ENCODE results near the gene PDSS2. TPM values are rescaled to one million over a fixed set of nuclear protein-coding genes. Genes with fewer than 3 reads are reported as not detected.
"Not testable (repeated sequence)": the region's sequence is repeated elsewhere in the genome, so short reads cannot be mapped to it uniquely, and the experiment has no call there.

The PDSS2 gene
- total RNA-seq, 1 donor: 12.3 TPM

GRCh38 chr6:107293350-107293749 is 166.0 kb downstream of the PDSS2 start:
- no peaks in the 10 kb centered on the region for H3K36me3 ChIP-seq (ENCODE audit: insufficient read depth, low read length)
- no peaks in the 10 kb centered on the region for H3K4me1 ChIP-seq (ENCODE audit: insufficient read depth, low read length)
- H3K27me3 ChIP-seq (ENCODE audit: insufficient read depth, low read length): no peaks in the 10 kb centered on the region
- H2AFZ ChIP-seq (ENCODE audit: low read length): no peak overlapping the region
- H3K9me3 ChIP-seq (ENCODE audit: low read depth, low read length): no peaks in the 10 kb centered on the region
- no peak overlapping the region for H3K27ac ChIP-seq (ENCODE audit: low read depth, low read length)
- no peak for TF ChIP-seq CTCF (IDR thresholded peaks at IDR 0.05; ENCODE audit: extremely low read depth, low read depth, low read length)
- H4K20me1 ChIP-seq (ENCODE audit: insufficient read depth, low read length): no peaks in the 10 kb centered on the region
- H3K4me3 ChIP-seq (ENCODE audit: insufficient read depth, low read length): no peak overlapping the region
- no peaks in the 10 kb centered on the region for H3K79me2 ChIP-seq (ENCODE audit: insufficient read depth, low read length)
- H3K4me2 ChIP-seq (ENCODE audit: insufficient read depth, low read length): no peak overlapping the region
- DNase-seq (ENCODE audit: insufficient read length, low spot score, missing footprints): no peak

- no peaks in the 10 kb centered on the region for H4K20me1 ChIP-seq (ENCODE audit: insufficient read depth, low read length)
- H3K4me1 ChIP-seq (ENCODE audit: insufficient read depth, low read length): no peaks in the 10 kb centered on the region
- no peaks in the 10 kb centered on the region for H3K36me3 ChIP-seq (ENCODE audit: insufficient read depth, low read length)
- H3K27ac ChIP-seq (ENCODE audit: low read depth, low read length): no peak overlapping the region
- H3K27me3 ChIP-seq (ENCODE audit: insufficient read depth, low read length): no peaks in the 10 kb centered on the region
- no peak for DNase-seq (ENCODE audit: insufficient read length, low spot score, missing footprints)
- no peak overlapping the region for H3K4me3 ChIP-seq (ENCODE audit: insufficient read depth, low read length)
- no peak overlapping the region for H3K4me2 ChIP-seq (ENCODE audit: insufficient read depth, low read length)
- no peaks in the 10 kb centered on the region for H3K9me3 ChIP-seq (ENCODE audit: low read depth, low read length)
- no peak overlapping the region for H2AFZ ChIP-seq (ENCODE audit: low read length)
- no peak for TF ChIP-seq CTCF (IDR thresholded peaks at IDR 0.05; ENCODE audit: extremely low read depth, low read depth, low read length)
- no peaks in the 10 kb centered on the region for H3K79me2 ChIP-seq (ENCODE audit: insufficient read depth, low read length)
These were observed 166.6 kb downstream of the PDSS2 start for GRCh38 chr6:107292715-107293271.

- Histone ChIP-seq H3K4me3 (ENCODE audit: insufficient read depth, low read length) (no peak overlapping the region), H3K9me3 (ENCODE audit: low read depth, low read length) (no peaks in the 10 kb centered on the region), H4K20me1 (ENCODE audit: insufficient read depth, low read length) (no peaks in the 10 kb centered on the region), H3K4me2 (ENCODE audit: insufficient read depth, low read length) (no peak overlapping the region), H3K4me1 (ENCODE audit: insufficient read depth, low read length) (no peaks in the 10 kb centered on the region), H3K79me2 (ENCODE audit: insufficient read depth, low read length) (no peaks in the 10 kb centered on the region), H2AFZ (ENCODE audit: low read length) (no peak overlapping the region), H3K27me3 (ENCODE audit: insufficient read depth, low read length) (no peaks in the 10 kb centered on the region), H3K27ac (ENCODE audit: low read depth, low read length) (no peak overlapping the region), H3K36me3 (ENCODE audit: insufficient read depth, low read length) (no peaks in the 10 kb centered on the region)
- TF ChIP-seq CTCF (IDR thresholded peaks at IDR 0.05; ENCODE audit: extremely low read depth, low read depth, low read length): no peak
- no peak for DNase-seq (ENCODE audit: insufficient read length, low spot score, missing footprints)
These were observed 168.9 kb downstream of the PDSS2 start for GRCh38 chr6:107290491-107290890.

- H3K4me2 ChIP-seq (ENCODE audit: insufficient read depth, low read length); H3K27me3 ChIP-seq (ENCODE audit: insufficient read depth, low read length); H3K36me3 ChIP-seq (ENCODE audit: insufficient read depth, low read length); H4K20me1 ChIP-seq (ENCODE audit: insufficient read depth, low read length); H3K4me3 ChIP-seq (ENCODE audit: insufficient read depth, low read length); H3K27ac ChIP-seq (ENCODE audit: low read depth, low read length); H2AFZ ChIP-seq (ENCODE audit: low read length); DNase-seq (ENCODE audit: insufficient read length, low spot score, missing footprints); H3K79me2 ChIP-seq (ENCODE audit: insufficient read depth, low read length); H3K9me3 ChIP-seq (ENCODE audit: low read depth, low read length); H3K4me1 ChIP-seq (ENCODE audit: insufficient read depth, low read length): not testable (repeated sequence)
These were observed 170.1 kb downstream of the PDSS2 start for GRCh38 chr6:107289258-107289657.

GRCh38 chr6:107285683-107286082 is 173.7 kb downstream of the PDSS2 start:
- not testable (repeated sequence) for H3K36me3 ChIP-seq (ENCODE audit: insufficient read depth, low read length); H3K27me3 ChIP-seq (ENCODE audit: insufficient read depth, low read length); H3K79me2 ChIP-seq (ENCODE audit: insufficient read depth, low read length); DNase-seq (ENCODE audit: insufficient read length, low spot score, missing footprints); H3K4me1 ChIP-seq (ENCODE audit: insufficient read depth, low read length); H2AFZ ChIP-seq (ENCODE audit: low read length); H3K4me3 ChIP-seq (ENCODE audit: insufficient read depth, low read length); H3K4me2 ChIP-seq (ENCODE audit: insufficient read depth, low read length); H3K9me3 ChIP-seq (ENCODE audit: low read depth, low read length); H4K20me1 ChIP-seq (ENCODE audit: insufficient read depth, low read length); H3K27ac ChIP-seq (ENCODE audit: low read depth, low read length)
